ENCODE data around the gene ARHGAP15.

DNA sequence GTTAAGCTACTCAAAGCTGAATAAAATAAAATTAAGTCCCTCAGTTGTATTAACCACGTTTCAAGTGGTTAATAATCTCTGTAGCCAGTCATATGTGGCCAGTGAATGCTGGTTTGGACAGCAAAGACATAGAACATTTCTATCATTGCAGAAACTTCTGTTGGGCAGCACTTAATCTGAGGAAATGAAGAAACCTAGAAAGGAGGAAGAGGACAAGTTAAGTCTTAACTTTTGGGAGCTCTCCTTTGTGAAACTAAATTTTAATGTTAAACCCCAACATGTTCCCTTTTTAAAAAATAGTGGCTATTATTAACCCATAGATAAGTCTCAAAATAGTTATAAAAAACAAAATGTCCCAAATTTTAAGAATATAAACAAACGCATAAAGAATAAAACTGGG, 421.3 kb downstream of the ARHGAP15 start:
- TF ChIP-seq EZH2phosphoT487 (IDR thresholded peaks at IDR 0.05; ENCODE audit: insufficient read depth, low read depth) (no peak), EZH2 (IDR thresholded peaks at IDR 0.05; ENCODE audit: insufficient read depth, poor library complexity, severe bottlenecking) (no peak)
